SK-N-SH treated with all-trans-retinoic acid at 6 μM for 48 hours (cell line): ENCODE results near the gene ZDHHC8.

Experiments
- ATAC-seq: fragments of 200-7000 bp; cut with Tn5 transposase; 3 replicates; pipeline ENCODE4 v1.9.1; 2020; ENCODE audit warnings: mild to moderate bottlenecking, moderate library complexity
- ARNTL ChIP-seq: fragments of 450-650 bp; formaldehyde crosslinking; IDR thresholded peaks from 2 replicates; pipeline ENCODE4 v1.5.0; 2020; ENCODE audit warnings: low read depth, mild to moderate bottlenecking, moderate library complexity, borderline replicate concordance
- BACH2 ChIP-seq: fragments of 250-450 bp; sonication (Bioruptor Pico); IDR thresholded peaks from 2 replicates; pipeline ENCODE4 v1.9.0; 2021; ENCODE audit warnings: mild to moderate bottlenecking, borderline replicate concordance
- CSDC2 ChIP-seq: fragments of 250-450 bp; sonication (Bioruptor Pico); IDR thresholded peaks from 2 replicates; pipeline ENCODE4 v1.5.0; 2020; ENCODE audit warnings: mild to moderate bottlenecking, moderate library complexity
- ESRRG ChIP-seq: fragments of 250-450 bp; sonication (Bioruptor Pico); IDR thresholded peaks from 2 replicates; pipeline ENCODE4 v1.6.1; 2021; ENCODE audit warnings: mild to moderate bottlenecking
- ISL1 ChIP-seq: fragments of 250-450 bp; sonication (Bioruptor Pico); IDR thresholded peaks from 2 replicates; pipeline ENCODE4 v2.1.2; 2022; ENCODE audit warnings: mild to moderate bottlenecking, moderate library complexity
- PPARA ChIP-seq: fragments of 250-450 bp; sonication (Bioruptor Pico); IDR thresholded peaks from 2 replicates; pipeline ENCODE4 v1.5.0; 2020; ENCODE audit warnings: mild to moderate bottlenecking, borderline replicate concordance
- SNAI2 ChIP-seq: fragments of 250-450 bp; sonication (Bioruptor Pico); IDR thresholded peaks from 2 replicates; pipeline ENCODE4 v1.5.0; 2020; ENCODE audit warnings: mild to moderate bottlenecking, moderate library complexity
- TCF4 ChIP-seq: fragments of 250-450 bp; sonication (Bioruptor Pico); IDR thresholded peaks from 2 replicates; pipeline ENCODE4 v1.8.0; 2021; ENCODE audit warnings: mild to moderate bottlenecking, moderate library complexity, borderline replicate concordance
- ZC3H10 ChIP-seq: fragments of 250-450 bp; sonication (Bioruptor Pico); IDR thresholded peaks from 2 replicates; pipeline ENCODE4 v1.5.1; 2021; ENCODE audit warnings: mild to moderate bottlenecking, moderate library complexity
- ZFP3 ChIP-seq: fragments of 250-450 bp; sonication (Bioruptor Pico); IDR thresholded peaks from 2 replicates; pipeline ENCODE4 v1.5.0; 2020; ENCODE audit warnings: mild to moderate bottlenecking, moderate library complexity
- ZFP30 ChIP-seq: fragments of 450-650 bp; formaldehyde crosslinking; IDR thresholded peaks from 2 replicates; pipeline ENCODE4 v1.5.0; 2022; ENCODE audit warnings: mild to moderate bottlenecking, moderate library complexity
- ZNF70 ChIP-seq: fragments of 450-650 bp; formaldehyde crosslinking; IDR thresholded peaks from 2 replicates; pipeline ENCODE4 v1.5.0; 2020; ENCODE audit warnings: mild to moderate bottlenecking, moderate library complexity
- ZNF8 ChIP-seq: fragments of 450-650 bp; formaldehyde crosslinking; IDR thresholded peaks from 2 replicates; pipeline ENCODE4 v1.5.0; 2020; ENCODE audit warnings: mild to moderate bottlenecking, moderate library complexity
- TF ChIP-seq, protein P1 (sequence below): fragments of 250-450 bp; sonication (Bioruptor Pico); IDR thresholded peaks from 2 replicates; pipeline ENCODE4 v1.8.0; 2021; ENCODE audit warnings: low read depth, mild to moderate bottlenecking, moderate library complexity, borderline replicate concordance
- TF ChIP-seq, protein P2 (sequence below): fragments of 250-450 bp; sonication (Bioruptor Pico); IDR thresholded peaks from 2 replicates; pipeline ENCODE4 v1.5.0; 2020; ENCODE audit warnings: mild to moderate bottlenecking, moderate library complexity
- TF ChIP-seq, protein P3 (sequence below): fragments of 250-450 bp; sonication (Bioruptor Pico); IDR thresholded peaks from 2 replicates; pipeline ENCODE4 v1.5.1; 2021; ENCODE audit warnings: mild to moderate bottlenecking, moderate library complexity
- TF ChIP-seq, protein P4 (sequence below): fragments of 250-450 bp; sonication (Bioruptor Pico); IDR thresholded peaks from 2 replicates; pipeline ENCODE4 v1.5.1; 2020; ENCODE audit warnings: low read depth, mild to moderate bottlenecking, moderate library complexity

Gene ZDHHC8

DNA sequence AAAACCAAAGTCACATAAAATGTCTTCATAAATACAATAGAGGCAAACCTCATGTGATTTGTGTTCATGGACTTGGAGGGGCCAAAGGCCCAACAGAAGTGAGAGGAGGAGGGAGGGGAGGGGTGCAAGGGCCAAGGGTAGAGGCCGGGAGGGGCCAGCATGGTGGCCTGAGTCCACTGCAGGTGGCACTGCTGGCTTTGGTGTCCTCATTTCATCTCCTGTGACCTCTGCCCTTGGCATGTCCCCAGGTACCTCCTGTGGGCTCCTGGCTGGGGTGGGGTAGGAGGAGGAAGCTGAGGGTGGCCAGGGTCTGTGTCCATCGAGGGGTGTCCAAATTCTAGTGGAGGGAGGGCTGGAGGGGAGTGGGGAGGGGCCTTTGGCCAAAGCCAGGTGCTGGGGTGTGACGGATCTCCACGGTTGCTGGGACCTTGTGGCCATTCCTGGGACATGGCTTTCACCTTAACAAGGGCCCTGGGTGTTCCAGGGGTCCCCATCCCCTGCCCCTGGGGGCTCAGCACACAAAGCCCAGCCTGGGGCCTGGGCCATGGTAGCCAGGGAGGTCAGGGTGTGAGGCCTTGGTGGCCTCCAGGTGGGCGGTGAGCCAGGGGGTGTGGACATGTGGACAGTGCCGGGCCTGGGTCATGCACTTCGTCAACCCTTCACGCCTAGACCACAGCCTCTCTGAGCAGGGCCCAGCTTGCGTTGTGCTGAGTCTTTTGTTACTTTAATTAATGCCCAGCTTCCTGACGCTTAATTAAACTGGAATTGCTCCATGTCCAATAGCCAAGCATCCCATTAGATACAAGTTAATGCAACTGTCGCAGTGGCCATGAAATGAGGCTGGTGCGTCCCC, 39.9 kb downstream of the ZDHHC8 start:
- no peak for ATAC-seq
- TF ChIP-seq ZFP30 (no peak), ZNF70 (CRISPR knock-in tag) (no peak)
- TF ChIP-seq, protein P1, sequence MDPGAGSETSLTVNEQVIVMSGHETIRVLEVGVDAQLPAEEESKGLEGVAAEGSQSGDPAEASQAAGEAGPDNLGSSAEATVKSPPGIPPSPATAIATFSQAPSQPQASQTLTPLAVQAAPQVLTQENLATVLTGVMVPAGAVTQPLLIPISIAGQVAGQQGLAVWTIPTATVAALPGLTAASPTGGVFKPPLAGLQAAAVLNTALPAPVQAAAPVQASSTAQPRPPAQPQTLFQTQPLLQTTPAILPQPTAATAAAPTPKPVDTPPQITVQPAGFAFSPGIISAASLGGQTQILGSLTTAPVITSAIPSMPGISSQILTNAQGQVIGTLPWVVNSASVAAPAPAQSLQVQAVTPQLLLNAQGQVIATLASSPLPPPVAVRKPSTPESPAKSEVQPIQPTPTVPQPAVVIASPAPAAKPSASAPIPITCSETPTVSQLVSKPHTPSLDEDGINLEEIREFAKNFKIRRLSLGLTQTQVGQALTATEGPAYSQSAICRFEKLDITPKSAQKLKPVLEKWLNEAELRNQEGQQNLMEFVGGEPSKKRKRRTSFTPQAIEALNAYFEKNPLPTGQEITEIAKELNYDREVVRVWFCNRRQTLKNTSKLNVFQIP (CRISPR knock-in tag), result no peak
- TF ChIP-seq, all 23 proteins: peak for 0

DNA sequence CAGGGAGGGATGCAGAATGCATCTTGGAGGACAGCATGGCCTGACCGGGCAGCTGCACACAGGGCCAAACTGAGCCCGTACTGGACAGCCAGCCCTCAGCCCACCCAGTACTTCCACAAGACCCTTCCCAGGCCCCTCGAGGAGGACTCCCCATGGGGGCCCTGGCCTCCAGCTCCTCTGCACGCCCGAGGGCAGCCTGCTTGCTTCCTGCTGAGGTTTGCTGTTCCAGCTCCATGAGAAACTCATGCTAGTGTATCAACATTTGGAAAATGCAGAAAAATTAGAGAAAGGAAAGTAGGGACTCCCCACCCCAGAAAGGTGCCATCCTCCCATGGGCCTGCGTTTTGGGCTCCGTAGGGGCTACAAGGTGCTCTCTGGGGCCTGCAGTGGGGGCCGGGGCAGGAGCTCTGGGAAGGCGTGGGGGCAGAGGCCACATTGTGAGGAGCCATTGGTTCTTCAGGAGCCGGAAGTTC, 40.6 kb downstream of the ZDHHC8 start:
- ATAC-seq, result no peak
- TF ChIP-seq ZNF8 (CRISPR knock-in tag), result no peak

DNA sequence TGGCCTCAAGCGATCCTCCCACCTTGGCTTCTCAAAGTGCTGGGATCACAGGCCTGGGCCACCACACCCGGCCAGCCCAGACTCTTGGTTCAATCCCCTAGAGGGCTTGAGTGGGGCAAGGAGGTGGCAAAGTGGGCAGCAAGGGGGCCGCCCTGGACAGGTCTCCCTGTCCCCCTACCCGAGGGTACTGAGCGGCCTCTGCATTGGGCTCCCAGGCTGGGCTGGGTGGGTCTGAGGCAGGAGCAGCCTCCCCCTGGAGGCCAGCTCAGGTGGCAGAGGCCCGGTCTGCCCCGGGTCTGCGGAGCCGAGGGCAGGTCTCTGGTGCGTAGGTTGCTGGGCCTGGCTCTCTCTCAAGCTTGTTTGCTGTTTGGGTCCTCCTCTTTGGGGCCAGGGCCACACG, 41.6 kb downstream of the ZDHHC8 start:
- no peak for ATAC-seq
- no peak for TF ChIP-seq SNAI2 (CRISPR knock-in tag)
- TF ChIP-seq, protein P2, sequence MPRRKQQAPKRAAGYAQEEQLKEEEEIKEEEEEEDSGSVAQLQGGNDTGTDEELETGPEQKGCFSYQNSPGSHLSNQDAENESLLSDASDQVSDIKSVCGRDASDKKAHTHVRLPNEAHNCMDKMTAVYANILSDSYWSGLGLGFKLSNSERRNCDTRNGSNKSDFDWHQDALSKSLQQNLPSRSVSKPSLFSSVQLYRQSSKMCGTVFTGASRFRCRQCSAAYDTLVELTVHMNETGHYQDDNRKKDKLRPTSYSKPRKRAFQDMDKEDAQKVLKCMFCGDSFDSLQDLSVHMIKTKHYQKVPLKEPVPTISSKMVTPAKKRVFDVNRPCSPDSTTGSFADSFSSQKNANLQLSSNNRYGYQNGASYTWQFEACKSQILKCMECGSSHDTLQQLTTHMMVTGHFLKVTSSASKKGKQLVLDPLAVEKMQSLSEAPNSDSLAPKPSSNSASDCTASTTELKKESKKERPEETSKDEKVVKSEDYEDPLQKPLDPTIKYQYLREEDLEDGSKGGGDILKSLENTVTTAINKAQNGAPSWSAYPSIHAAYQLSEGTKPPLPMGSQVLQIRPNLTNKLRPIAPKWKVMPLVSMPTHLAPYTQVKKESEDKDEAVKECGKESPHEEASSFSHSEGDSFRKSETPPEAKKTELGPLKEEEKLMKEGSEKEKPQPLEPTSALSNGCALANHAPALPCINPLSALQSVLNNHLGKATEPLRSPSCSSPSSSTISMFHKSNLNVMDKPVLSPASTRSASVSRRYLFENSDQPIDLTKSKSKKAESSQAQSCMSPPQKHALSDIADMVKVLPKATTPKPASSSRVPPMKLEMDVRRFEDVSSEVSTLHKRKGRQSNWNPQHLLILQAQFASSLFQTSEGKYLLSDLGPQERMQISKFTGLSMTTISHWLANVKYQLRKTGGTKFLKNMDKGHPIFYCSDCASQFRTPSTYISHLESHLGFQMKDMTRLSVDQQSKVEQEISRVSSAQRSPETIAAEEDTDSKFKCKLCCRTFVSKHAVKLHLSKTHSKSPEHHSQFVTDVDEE (CRISPR knock-in tag), result no peak
- TF ChIP-seq, protein P3, sequence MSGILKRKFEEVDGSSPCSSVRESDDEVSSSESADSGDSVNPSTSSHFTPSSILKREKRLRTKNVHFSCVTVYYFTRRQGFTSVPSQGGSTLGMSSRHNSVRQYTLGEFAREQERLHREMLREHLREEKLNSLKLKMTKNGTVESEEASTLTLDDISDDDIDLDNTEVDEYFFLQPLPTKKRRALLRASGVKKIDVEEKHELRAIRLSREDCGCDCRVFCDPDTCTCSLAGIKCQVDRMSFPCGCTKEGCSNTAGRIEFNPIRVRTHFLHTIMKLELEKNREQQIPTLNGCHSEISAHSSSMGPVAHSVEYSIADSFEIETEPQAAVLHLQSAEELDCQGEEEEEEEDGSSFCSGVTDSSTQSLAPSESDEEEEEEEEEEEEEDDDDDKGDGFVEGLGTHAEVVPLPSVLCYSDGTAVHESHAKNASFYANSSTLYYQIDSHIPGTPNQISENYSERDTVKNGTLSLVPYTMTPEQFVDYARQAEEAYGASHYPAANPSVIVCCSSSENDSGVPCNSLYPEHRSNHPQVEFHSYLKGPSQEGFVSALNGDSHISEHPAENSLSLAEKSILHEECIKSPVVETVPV, result no peak
- no peak for TF ChIP-seq ZNF8 (CRISPR knock-in tag)
- TF ChIP-seq, protein P4, sequence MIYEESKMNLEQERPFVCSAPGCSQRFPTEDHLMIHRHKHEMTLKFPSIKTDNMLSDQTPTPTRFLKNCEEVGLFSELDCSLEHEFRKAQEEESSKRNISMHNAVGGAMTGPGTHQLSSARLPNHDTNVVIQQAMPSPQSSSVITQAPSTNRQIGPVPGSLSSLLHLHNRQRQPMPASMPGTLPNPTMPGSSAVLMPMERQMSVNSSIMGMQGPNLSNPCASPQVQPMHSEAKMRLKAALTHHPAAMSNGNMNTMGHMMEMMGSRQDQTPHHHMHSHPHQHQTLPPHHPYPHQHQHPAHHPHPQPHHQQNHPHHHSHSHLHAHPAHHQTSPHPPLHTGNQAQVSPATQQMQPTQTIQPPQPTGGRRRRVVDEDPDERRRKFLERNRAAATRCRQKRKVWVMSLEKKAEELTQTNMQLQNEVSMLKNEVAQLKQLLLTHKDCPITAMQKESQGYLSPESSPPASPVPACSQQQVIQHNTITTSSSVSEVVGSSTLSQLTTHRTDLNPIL, result no peak
- TF ChIP-seq, protein P1 (CRISPR knock-in tag), result no peak
- no peak for TF ChIP-seq CSDC2
- no peak for TF ChIP-seq ZC3H10 (CRISPR knock-in tag)
- TF ChIP-seq ARNTL, result no peak
- TF ChIP-seq ZFP3 (CRISPR knock-in tag), result no peak

DNA sequence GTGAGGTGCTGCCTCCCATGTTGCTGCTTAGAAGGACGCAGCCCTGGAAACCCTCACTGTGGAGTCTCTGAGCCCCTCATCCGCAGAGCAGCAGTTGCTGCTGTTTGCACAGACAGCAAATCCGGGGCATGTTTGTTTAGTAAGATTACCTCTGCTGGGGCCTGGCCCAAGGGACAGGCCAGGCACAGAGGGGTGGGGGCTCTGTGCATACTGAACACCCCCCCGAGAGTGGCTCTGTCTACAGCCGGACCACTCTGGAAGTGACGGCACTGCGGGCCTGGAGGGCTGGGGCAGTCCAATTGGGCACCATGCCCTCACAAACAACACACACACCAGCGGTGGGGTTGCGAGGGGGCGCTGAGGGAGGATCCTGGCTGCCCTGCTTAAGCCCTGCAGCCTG, 42.2 kb downstream of the ZDHHC8 start:
- ATAC-seq, result no peak
- TF ChIP-seq ZFP3 (CRISPR knock-in tag) (no peak), ZNF8 (CRISPR knock-in tag) (no peak), ISL1 (CRISPR knock-in tag) (no peak), ESRRG (CRISPR knock-in tag) (no peak), CSDC2 (no peak), TCF4 (CRISPR knock-in tag) (no peak), BACH2 (CRISPR knock-in tag) (no peak), ZFP30 (no peak), PPARA (CRISPR knock-in tag) (no peak)
- TF ChIP-seq, protein P2 (CRISPR knock-in tag), result no peak
- TF ChIP-seq, protein P1 (CRISPR knock-in tag), result no peak
- TF ChIP-seq, protein P4, result no peak
